GM19397 (cell line): ENCODE measurements around the gene SYPL2.

Source experiments
- ATAC-seq: cut with Tn5 transposase; IDR thresholded peaks from one replicate; pipeline ENCODE4 v1.9.1; 2021; ENCODE audit warnings: mild to moderate bottlenecking, moderate library complexity; ENCODE audit not compliant: unreplicated experiment

Gene SYPL2

GRCh38 chr1:109513110-109513710 is 46.9 kb downstream of the SYPL2 start:
- ATAC-seq: no peak

GRCh38 chr1:109514846-109515245 is 48.5 kb downstream of the SYPL2 start:
- no peak for ATAC-seq

- no peak for ATAC-seq
These were observed 50.5 kb downstream of the SYPL2 start for GRCh38 chr1:109516872-109517271.

- ATAC-seq: no peak
These were observed 51.0 kb downstream of the SYPL2 start for GRCh38 chr1:109517337-109517736.

- ATAC-seq: no peak
These were observed 54.9 kb downstream of the SYPL2 start for GRCh38 chr1:109521002-109521951.

GRCh38 chr1:109522026-109522425 is 55.7 kb downstream of the SYPL2 start:
- no peak for ATAC-seq

GRCh38 chr1:109523706-109524105 is 57.4 kb downstream of the SYPL2 start:
- ATAC-seq: no peak

- ATAC-seq: peak; percentile 53
These were observed 60.9 kb downstream of the SYPL2 start for GRCh38 chr1:109527098-109527811.

- ATAC-seq: no peak
These were observed 61.7 kb downstream of the SYPL2 start for GRCh38 chr1:109527846-109528695.

GRCh38 chr1:109528712-109529111 is 62.4 kb downstream of the SYPL2 start:
- ATAC-seq: no peak

- ATAC-seq: no peak
These were observed 63.6 kb downstream of the SYPL2 start for GRCh38 chr1:109529881-109530456.

GRCh38 chr1:109530457-109531087 is 64.2 kb downstream of the SYPL2 start:
- ATAC-seq: no peak

GRCh38 chr1:109531380-109531779 is 65.0 kb downstream of the SYPL2 start:
- ATAC-seq: no peak
